ENCODE measurements around the gene DSC1. TPM values are rescaled to one million over a fixed set of nuclear protein-coding genes. Genes with fewer than 3 reads are reported as not detected.

DSC1 gene
- polyA plus RNA-seq, 1 of the 3 experiments (the other 2 are of a cell fraction): not detected

DNA sequence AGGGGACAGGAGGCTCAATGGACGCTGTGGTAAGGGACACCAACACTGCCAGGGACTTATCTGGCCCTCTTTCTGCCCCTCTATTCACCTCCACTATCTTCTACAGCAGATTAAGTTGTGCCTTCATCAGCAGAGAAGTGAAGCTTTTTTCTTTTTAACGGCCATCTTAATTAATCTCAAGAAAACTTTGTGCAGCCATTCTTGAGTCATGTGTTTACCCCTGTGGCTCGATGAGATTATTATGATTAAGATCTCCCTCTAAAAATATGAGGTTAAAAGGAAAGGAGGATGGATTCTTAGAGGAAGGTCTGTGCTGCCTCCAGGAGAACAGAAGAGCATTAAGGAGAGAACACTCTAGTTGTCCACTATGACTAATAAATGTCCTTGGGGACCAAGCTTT, 32.4 kb upstream of the DSC1 start:
- no peaks in the 10 kb centered on the region for H3K36me3 ChIP-seq (replicated peaks in 1 of 2; ENCODE audit: control insufficient read depth in 1 of 2, insufficient read depth in 2 of 2, low read length in 1 of 2)
- no peaks in the 10 kb centered on the region for H3K79me2 ChIP-seq (ENCODE audit: insufficient read depth)
- 4% methylated on average over 3 of the region's 3 CpGs for WGBS (ENCODE audit: low lambda C conversion rate)
- H3K4me2 ChIP-seq: no peak overlapping the region
- H3K4me3 ChIP-seq (ENCODE audit: low read depth in 2 of 2, low read length in 1 of 2): no peak overlapping the region
- H3K9me3 ChIP-seq: no peaks in the 10 kb centered on the region
- no peak overlapping the region for H2AFZ ChIP-seq (ENCODE audit: low read depth)
- no peaks in the 10 kb centered on the region for H3K4me1 ChIP-seq (ENCODE audit: control insufficient read depth in 1 of 2, insufficient read depth in 2 of 2, low read depth in 1 of 2, low read length in 1 of 2)
- no peak overlapping the region for H3K9ac ChIP-seq
- ChIA-PET POLR2A (no interaction called here), CTCF (no interaction called here)
- TF ChIP-seq FOXM1 (IDR thresholded peaks at IDR 0.05; ENCODE audit: low read depth) (no peak), USF1 (IDR thresholded peaks at IDR 0.05; ENCODE audit: borderline replicate concordance, low read depth) (no peak), GATA2 (CRISPR knock-in tag; IDR thresholded peaks at IDR 0.05) (no peak), POLR2AphosphoS5 (IDR thresholded peaks at IDR 0.05; ENCODE audit: low read depth, low read length) (no peak)
- TF ChIP-seq, protein P1, sequence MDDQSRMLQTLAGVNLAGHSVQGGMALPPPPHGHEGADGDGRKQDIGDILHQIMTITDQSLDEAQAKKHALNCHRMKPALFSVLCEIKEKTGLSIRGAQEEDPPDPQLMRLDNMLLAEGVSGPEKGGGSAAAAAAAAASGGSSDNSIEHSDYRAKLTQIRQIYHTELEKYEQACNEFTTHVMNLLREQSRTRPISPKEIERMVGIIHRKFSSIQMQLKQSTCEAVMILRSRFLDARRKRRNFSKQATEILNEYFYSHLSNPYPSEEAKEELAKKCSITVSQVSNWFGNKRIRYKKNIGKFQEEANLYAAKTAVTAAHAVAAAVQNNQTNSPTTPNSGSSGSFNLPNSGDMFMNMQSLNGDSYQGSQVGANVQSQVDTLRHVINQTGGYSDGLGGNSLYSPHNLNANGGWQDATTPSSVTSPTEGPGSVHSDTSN (IDR thresholded peaks at IDR 0.05): no peak
- DNase-seq: no peak
- no peak overlapping the region for H3K27ac ChIP-seq (ENCODE audit: low read depth in 2 of 2, low read length in 1 of 2)
- H3K9me2 ChIP-seq: no peaks in the 10 kb centered on the region
- no peaks in the 10 kb centered on the region for H3K27me3 ChIP-seq (ENCODE audit: insufficient read depth)
- H3F3A ChIP-seq (replicated peaks; ENCODE audit: insufficient read depth): no peaks in the 10 kb centered on the region
- no peaks in the 10 kb centered on the region for H4K20me1 ChIP-seq (ENCODE audit: insufficient read depth)

GRCh38 chr18:31192086-31192776, 29.6 kb upstream of the DSC1 start:
- CTCF ChIA-PET: no interaction called here
- TF ChIP-seq RFX5 (IDR thresholded peaks at IDR 0.05; ENCODE audit: low read length) (no peak), USF2 (IDR thresholded peaks at IDR 0.05; ENCODE audit: borderline replicate concordance, low read depth, low read length) (no peak), RCOR1 (IDR thresholded peaks at IDR 0.05; ENCODE audit: low read length) (no peak), SIN3A (IDR thresholded peaks at IDR 0.05; ENCODE audit: borderline replicate concordance, low read depth, low read length) (no peak), MEF2A (IDR thresholded peaks at IDR 0.05; ENCODE audit: borderline replicate concordance, low read depth) (no peak), MXI1 (IDR thresholded peaks at IDR 0.05; ENCODE audit: low read depth, low read length) (no peak), JUND (IDR thresholded peaks at IDR 0.05) (no peak), RXRA (IDR thresholded peaks at IDR 0.05; ENCODE audit: borderline replicate concordance, low read depth) (no peak), USF1 (IDR thresholded peaks at IDR 0.05; ENCODE audit: borderline replicate concordance, low read depth) (no peak), RAD21 (IDR thresholded peaks at IDR 0.05; ENCODE audit: low read length) (no peak), GABPA (IDR thresholded peaks at IDR 0.05; ENCODE audit: low read depth) (no peak), NFIC (IDR thresholded peaks at IDR 0.05; ENCODE audit: borderline replicate concordance) (no peak), TCF12 (IDR thresholded peaks at IDR 0.05) (no peak), EZH2phosphoT487 (IDR thresholded peaks at IDR 0.05; ENCODE audit: borderline replicate concordance, low read depth) (no peak)
- TF ChIP-seq, protein P2, sequence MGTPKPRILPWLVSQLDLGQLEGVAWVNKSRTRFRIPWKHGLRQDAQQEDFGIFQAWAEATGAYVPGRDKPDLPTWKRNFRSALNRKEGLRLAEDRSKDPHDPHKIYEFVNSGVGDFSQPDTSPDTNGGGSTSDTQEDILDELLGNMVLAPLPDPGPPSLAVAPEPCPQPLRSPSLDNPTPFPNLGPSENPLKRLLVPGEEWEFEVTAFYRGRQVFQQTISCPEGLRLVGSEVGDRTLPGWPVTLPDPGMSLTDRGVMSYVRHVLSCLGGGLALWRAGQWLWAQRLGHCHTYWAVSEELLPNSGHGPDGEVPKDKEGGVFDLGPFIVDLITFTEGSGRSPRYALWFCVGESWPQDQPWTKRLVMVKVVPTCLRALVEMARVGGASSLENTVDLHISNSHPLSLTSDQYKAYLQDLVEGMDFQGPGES (IDR thresholded peaks at IDR 0.05; ENCODE audit: low read depth, low read length): no peak
- TF ChIP-seq, protein P3, sequence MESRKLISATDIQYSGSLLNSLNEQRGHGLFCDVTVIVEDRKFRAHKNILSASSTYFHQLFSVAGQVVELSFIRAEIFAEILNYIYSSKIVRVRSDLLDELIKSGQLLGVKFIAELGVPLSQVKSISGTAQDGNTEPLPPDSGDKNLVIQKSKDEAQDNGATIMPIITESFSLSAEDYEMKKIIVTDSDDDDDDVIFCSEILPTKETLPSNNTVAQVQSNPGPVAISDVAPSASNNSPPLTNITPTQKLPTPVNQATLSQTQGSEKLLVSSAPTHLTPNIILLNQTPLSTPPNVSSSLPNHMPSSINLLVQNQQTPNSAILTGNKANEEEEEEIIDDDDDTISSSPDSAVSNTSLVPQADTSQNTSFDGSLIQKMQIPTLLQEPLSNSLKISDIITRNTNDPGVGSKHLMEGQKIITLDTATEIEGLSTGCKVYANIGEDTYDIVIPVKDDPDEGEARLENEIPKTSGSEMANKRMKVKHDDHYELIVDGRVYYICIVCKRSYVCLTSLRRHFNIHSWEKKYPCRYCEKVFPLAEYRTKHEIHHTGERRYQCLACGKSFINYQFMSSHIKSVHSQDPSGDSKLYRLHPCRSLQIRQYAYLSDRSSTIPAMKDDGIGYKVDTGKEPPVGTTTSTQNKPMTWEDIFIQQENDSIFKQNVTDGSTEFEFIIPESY (IDR thresholded peaks at IDR 0.05; ENCODE audit: borderline replicate concordance, low read depth): no peak

More at GRCh38 chr18:31192086-31192776, 29.6 kb upstream of the DSC1 start:
- Histone ChIP-seq H3K36me3 (replicated peaks in 1 of 2; ENCODE audit: control insufficient read depth in 1 of 2, insufficient read depth in 2 of 2, low read length in 1 of 2) (no peaks in the 10 kb centered on the region), H4K20me1 (ENCODE audit: insufficient read depth) (no peaks in the 10 kb centered on the region), H3K27ac (ENCODE audit: low read depth in 2 of 2, low read length in 1 of 2) (no peak overlapping the region), H3F3A (replicated peaks; ENCODE audit: insufficient read depth) (no peaks in the 10 kb centered on the region), H3K4me2 (no peak overlapping the region), H3K9me3 (no peaks in the 10 kb centered on the region), H3K4me1 (ENCODE audit: control insufficient read depth in 1 of 2, insufficient read depth in 2 of 2, low read depth in 1 of 2, low read length in 1 of 2) (no peaks in the 10 kb centered on the region), H3K9ac (no peak overlapping the region), H3K79me2 (ENCODE audit: insufficient read depth) (no peaks in the 10 kb centered on the region), H3K4me3 (ENCODE audit: low read depth in 2 of 2, low read length in 1 of 2) (no peak overlapping the region), H2AFZ (ENCODE audit: low read depth) (no peak overlapping the region), H3K9me2 (no peaks in the 10 kb centered on the region), H3K27me3 (ENCODE audit: insufficient read depth) (no peaks in the 10 kb centered on the region)
- POLR2A ChIA-PET: no interaction called here
- no peak for DNase-seq
